ENCODE data around the gene P2RX6. TPM values are rescaled to one million over a fixed set of nuclear protein-coding genes. Genes with fewer than 3 reads are reported as not detected.

P2RX6 gene
- total and polyA plus RNA-seq, 9 of the 15 experiments (the other 6 are each of a cell fraction or from before 2014, with no cell fraction given): 0.01 to 3.9 (median 1.5) TPM; not detected in 1

DNA sequence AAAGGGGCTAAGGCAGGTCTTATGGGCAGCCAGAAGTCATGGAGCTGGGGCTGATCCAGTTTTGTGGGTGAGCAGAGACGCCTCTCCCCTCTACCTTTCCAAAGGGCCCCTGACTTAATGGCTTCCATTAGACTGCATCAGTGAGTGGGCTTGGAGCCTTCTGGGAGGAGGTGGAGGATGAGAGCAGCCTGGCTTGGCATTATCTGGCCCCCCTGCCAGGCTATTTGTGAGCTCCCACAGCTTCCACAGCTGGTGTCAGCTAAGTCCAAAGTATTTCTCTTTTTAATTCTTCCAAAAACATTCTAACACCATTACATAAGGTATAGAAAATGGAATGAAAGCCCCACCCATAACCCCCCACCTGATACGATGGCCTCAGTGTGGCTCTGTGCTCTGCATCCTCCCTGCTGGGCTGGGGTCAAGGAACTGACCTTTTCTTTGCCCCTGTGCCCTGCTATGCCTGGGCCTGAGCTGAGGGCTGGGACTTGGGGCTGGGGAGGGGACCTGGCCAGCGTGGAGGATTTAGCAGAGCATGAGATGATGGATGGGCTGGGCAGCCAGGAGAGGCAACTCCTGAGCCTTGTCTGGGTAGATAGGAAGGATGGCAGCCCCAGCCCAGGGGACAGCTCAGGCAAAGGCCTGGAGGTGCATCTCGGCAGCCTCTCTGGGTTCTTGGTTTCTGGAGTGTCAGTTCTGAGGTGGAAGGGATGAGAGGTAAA is 43.9 kb upstream of the P2RX6 start (continued):
- TF ChIP-seq, protein P1, sequence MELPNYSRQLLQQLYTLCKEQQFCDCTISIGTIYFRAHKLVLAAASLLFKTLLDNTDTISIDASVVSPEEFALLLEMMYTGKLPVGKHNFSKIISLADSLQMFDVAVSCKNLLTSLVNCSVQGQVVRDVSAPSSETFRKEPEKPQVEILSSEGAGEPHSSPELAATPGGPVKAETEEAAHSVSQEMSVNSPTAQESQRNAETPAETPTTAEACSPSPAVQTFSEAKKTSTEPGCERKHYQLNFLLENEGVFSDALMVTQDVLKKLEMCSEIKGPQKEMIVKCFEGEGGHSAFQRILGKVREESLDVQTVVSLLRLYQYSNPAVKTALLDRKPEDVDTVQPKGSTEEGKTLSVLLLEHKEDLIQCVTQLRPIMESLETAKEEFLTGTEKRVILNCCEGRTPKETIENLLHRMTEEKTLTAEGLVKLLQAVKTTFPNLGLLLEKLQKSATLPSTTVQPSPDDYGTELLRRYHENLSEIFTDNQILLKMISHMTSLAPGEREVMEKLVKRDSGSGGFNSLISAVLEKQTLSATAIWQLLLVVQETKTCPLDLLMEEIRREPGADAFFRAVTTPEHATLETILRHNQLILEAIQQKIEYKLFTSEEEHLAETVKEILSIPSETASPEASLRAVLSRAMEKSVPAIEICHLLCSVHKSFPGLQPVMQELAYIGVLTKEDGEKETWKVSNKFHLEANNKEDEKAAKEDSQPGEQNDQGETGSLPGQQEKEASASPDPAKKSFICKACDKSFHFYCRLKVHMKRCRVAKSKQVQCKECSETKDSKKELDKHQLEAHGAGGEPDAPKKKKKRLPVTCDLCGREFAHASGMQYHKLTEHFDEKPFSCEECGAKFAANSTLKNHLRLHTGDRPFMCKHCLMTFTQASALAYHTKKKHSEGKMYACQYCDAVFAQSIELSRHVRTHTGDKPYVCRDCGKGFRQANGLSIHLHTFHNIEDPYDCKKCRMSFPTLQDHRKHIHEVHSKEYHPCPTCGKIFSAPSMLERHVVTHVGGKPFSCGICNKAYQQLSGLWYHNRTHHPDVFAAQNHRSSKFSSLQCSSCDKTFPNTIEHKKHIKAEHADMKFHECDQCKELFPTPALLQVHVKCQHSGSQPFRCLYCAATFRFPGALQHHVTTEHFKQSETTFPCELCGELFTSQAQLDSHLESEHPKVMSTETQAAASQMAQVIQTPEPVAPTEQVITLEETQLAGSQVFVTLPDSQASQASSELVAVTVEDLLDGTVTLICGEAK (IDR thresholded peaks at IDR 0.05): no peak
- TF ChIP-seq, protein P1 (CRISPR knock-in tag; IDR thresholded peaks at IDR 0.05): 0 out of 2 replicates have a peak, but pooled peaks have one; percentile 7
- TF ChIP-seq NR2F6 (CRISPR knock-in tag; IDR thresholded peaks at IDR 0.05) (no peak), ZNF217 (CRISPR knock-in tag; IDR thresholded peaks at IDR 0.05) (no peak), PCBP2 (IDR thresholded peaks at IDR 0.05; ENCODE audit: low read depth, low read length, poor library complexity, severe bottlenecking) (no peak), STAT5A (IDR thresholded peaks at IDR 0.05; ENCODE audit: borderline replicate concordance, low read length) (no peak)
- TF ChIP-seq, protein P2, sequence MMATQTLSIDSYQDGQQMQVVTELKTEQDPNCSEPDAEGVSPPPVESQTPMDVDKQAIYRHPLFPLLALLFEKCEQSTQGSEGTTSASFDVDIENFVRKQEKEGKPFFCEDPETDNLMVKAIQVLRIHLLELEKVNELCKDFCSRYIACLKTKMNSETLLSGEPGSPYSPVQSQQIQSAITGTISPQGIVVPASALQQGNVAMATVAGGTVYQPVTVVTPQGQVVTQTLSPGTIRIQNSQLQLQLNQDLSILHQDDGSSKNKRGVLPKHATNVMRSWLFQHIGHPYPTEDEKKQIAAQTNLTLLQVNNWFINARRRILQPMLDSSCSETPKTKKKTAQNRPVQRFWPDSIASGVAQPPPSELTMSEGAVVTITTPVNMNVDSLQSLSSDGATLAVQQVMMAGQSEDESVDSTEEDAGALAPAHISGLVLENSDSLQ (IDR thresholded peaks at IDR 0.05): no peak
- TF ChIP-seq, protein P3, sequence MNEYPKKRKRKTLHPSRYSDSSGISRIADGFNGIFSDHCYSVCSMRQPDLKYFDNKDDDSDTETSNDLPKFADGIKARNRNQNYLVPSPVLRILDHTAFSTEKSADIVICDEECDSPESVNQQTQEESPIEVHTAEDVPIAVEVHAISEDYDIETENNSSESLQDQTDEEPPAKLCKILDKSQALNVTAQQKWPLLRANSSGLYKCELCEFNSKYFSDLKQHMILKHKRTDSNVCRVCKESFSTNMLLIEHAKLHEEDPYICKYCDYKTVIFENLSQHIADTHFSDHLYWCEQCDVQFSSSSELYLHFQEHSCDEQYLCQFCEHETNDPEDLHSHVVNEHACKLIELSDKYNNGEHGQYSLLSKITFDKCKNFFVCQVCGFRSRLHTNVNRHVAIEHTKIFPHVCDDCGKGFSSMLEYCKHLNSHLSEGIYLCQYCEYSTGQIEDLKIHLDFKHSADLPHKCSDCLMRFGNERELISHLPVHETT (CRISPR knock-in tag; conservative IDR thresholded peaks at IDR 0.05 in 1 of 2, IDR thresholded peaks at IDR 0.05 in 1 of 2): no peak
- TF ChIP-seq, protein P4, sequence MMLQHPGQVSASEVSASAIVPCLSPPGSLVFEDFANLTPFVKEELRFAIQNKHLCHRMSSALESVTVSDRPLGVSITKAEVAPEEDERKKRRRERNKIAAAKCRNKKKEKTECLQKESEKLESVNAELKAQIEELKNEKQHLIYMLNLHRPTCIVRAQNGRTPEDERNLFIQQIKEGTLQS (IDR thresholded peaks at IDR 0.05): no peak
- TF ChIP-seq, protein P4 (CRISPR knock-in tag; conservative IDR thresholded peaks at IDR 0.05): no peak
- TF ChIP-seq, protein P5, sequence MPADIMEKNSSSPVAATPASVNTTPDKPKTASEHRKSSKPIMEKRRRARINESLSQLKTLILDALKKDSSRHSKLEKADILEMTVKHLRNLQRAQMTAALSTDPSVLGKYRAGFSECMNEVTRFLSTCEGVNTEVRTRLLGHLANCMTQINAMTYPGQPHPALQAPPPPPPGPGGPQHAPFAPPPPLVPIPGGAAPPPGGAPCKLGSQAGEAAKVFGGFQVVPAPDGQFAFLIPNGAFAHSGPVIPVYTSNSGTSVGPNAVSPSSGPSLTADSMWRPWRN (IDR thresholded peaks at IDR 0.05; ENCODE audit: low read depth): no peak

Measured in K562 (cell line).